ENCODE measurements around the gene FGF22.
A peak's percentile ranks its signal among the peaks of the same experiment; 100 is the strongest.

DNA sequence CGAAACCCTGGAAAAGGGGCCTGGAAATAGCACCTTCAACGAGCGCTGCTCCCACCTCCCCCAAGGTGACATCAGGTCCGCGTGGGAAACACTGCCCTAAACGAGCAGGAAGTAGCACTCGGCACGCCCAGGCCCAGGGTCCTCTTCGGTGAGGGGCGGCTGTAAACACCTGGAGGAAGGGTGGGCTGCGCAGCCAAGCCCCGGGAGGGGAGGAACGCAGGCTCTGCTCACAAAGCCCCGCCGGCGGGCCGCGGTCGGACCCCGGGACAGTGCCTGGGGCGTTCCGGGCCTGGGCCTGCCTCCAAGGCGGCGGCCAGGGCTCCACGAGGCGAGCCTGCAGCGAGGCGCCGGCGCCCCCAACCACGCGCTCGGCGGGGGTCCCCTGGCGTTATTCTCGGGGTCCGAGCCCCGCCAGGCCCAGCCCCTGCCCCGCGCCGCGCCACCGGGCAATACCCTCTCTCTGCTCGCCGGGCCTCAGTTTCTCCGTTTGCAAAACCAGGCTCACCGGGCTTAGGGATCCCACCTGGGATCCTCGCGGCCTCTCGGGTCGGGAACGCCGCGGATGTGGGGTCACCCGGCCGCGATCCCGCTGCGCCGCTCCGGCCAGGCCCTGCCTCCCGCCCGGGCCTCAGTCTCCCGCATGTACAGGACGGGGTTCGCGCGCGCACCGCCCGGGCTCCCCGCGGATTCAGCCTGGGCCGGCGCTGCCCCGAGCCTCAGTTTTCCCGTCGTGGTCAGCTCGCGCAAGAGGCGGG, 22.7 kb downstream of the FGF22 start:
- TF ChIP-seq POLR2AphosphoS5 (IDR thresholded peaks at IDR 0.05; ENCODE audit: low read depth, low read length) = peak; percentile 39; the same call in 1 of the 2 replicates
- TF ChIP-seq POLR2A (IDR thresholded peaks at IDR 0.05; ENCODE audit: low read depth, low read length) = peak; percentile 63

Data from GM12891 (cell line).